HG03103 (cell line): Measurements from ENCODE around the gene EFL1.
"Not testable (repeated sequence)": the region's sequence is repeated elsewhere in the genome, so short reads cannot be mapped to it uniquely, and the experiment has no call there.

Experiments used
- ATAC-seq: cut with Tn5 transposase; IDR thresholded peaks from one replicate; pipeline ENCODE4 v1.9.1; 2021; ENCODE audit warnings: low read depth; ENCODE audit not compliant: unreplicated experiment

Gene EFL1

GRCh38 chr15:82204575-82204974 lies 58.0 kb downstream of the EFL1 start:
- not testable (repeated sequence) for ATAC-seq

GRCh38 chr15:82197733-82198594 lies 64.6 kb downstream of the EFL1 start:
- ATAC-seq = peak; percentile 94

GRCh38 chr15:82196353-82196752 lies 66.2 kb downstream of the EFL1 start:
- ATAC-seq = no peak

DNA sequence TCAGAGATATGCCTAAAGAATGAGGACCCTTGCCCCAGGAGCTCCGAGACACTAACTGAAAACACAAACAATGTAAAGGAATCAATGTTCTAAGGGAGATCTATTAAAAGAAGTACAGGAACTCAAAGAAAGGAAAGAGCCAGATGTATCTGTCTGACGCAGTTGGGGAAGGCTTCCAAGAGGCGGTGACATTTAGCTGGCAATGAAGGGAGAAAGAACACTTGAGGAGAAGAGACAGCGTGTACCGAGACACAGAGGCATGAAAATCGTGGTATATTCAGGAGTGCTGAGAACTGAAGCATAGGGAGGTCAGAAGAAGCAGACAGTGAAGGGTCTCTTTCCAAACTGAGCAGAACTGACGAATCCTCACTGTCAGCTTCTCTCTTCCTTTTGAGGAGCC lies 66.7 kb downstream of the EFL1 start:
- not testable (repeated sequence) for ATAC-seq

GRCh38 chr15:82194488-82194887 lies 68.0 kb downstream of the EFL1 start:
- ATAC-seq = not testable (repeated sequence)

- ATAC-seq = not testable (repeated sequence)
Measured at GRCh38 chr15:82193435-82193834, 69.1 kb downstream of the EFL1 start.

DNA sequence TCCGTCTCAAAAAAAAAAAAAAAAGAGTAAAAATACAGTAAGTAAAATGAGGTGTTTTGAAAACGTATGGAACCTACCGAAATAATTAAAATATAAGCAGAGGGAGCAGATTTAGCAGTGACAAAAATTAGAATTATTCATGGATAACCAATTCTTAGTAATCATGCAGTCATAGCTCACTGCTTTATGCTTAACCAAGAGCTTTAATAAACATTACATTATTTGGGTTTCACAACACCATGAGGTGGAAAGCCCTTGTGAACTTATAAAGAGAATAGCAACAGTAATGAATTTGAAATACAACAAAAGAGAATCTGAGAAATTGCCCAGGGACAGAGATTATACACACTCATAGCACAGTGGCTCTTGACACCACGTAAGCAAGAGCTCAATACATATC lies 70.1 kb downstream of the EFL1 start:
- ATAC-seq = not testable (repeated sequence)

- ATAC-seq = no peak
Measured at GRCh38 chr15:82186719-82187406, 75.7 kb downstream of the EFL1 start.

DNA sequence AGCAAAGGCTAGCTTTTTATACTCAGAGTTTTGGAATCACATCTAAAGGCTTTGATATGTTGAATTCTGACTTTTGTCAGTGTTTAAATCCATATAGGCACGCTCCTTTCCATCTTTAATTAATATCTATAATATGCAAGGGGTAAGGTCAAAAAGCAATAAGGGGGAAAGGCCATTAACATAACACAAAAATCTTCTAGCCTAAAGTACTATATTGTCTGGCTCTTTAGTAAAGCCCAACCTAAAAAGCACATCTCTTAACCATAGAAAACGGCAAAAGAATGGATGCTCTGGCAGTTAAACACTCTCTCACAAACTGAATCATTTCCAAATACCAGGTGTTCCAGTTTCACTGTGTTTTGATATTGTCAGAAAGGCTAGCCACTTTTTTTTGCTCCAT lies 76.4 kb downstream of the EFL1 start:
- ATAC-seq = no peak

GRCh38 chr15:82184776-82185175 lies 77.8 kb downstream of the EFL1 start:
- no peak for ATAC-seq

DNA sequence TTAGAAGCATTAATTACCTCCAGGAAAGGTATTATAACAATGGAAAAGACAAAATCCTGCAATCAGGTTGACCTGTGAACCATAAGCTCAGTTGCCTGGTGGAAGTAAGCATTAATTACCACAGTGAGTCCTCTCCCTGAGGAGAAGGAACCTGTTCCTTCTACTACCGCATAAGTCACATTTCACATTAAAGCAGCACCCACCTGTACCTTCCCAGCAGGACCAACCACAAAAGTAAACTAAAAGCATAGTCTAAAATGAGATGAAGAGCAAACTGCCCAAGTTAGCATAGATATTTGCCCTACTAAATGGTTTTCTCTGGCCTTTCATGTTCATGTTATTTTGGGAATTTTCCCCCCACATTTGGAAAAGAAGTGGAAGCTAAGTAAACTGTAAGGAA lies 78.2 kb downstream of the EFL1 start:
- no peak for ATAC-seq

- no peak for ATAC-seq
Measured at GRCh38 chr15:82183121-82184031, 79.2 kb downstream of the EFL1 start.

DNA sequence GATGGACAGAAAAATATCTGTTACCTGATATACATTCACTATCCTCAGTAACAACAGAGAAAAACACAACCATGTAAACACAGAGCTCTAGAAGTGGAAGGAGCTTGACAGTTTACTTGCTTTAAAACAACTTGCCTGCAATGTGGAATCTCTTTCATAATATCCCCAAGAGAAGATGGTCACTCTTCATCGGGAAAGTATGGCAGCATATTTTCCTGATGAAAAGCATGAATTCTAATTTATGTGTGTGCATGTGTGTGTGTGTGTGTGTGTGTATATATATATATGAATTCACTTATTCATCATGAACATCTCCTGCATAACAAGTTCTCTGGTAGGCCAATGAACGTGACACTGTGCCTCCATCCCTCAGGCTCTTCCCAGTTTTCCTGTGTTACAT lies 81.2 kb downstream of the EFL1 start:
- no peak for ATAC-seq

DNA sequence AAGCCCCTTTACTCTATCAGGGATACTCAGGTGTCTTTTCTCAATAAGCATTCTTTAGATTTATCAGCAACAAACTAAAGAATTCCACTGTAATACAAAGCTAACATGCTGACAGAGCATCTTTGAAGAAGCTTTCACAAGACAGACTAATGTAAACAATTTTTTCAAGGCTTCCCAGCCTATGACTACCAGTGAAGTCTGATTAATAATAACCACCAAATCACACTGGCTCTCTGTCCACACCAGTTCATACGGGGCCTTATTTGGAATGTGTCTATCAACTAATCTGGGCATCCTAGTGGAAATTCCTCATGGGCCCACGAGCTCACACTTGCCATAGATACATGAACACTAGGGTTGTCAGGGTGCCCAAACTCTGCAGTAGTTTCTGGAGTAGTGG lies 84.5 kb downstream of the EFL1 start:
- no peak for ATAC-seq

DNA sequence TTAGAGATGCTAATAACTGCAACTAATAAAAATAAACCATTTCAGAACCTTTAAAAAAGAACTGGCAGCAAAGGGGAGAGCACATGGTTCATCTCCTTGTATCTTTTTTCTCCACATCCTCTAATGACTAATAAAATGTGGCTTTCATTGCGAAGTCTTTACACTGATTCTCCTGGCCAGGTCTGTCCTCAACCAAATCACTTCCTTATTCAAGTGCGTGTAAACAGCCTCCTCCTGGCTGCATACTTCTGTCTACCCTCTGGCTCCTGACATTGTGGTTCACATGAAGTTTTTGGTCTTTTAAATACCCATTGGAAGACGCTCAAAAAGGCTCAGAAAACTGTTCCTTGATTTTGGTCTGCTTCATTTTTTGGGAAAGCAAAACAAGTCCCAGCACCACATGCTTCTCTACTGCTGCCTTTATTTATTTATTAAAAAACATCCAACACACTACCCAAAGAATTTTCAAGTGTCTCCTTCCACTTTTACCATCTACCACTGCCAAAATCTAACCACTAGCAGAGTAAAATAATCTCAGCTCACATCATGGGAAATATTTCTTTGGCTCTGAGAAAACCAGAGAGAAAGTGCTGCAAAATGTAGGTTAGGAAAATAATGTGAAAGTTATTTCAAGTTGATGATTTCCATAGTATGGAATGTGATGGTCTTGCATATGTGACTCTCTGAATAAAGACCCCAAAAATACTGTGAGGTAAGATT lies 85.1 kb downstream of the EFL1 start:
- ATAC-seq = no peak

DNA sequence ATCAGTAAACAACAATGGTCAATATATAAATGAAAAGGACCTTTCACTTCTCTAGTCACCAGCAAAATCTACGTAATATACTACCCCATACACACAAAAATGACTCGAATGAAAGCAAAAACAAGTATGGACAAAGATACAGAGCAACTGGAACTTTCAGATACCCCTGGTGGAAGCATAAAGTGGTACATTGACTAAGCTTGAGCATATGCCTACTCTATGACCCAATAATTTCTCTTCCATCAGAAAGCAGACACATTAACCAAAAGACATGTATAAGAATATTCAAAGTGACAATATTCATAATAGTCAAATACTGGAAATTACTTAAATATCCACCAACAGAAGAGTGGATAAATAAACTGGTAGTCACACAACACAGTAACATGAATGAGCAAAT lies 86.0 kb downstream of the EFL1 start:
- no peak for ATAC-seq

DNA sequence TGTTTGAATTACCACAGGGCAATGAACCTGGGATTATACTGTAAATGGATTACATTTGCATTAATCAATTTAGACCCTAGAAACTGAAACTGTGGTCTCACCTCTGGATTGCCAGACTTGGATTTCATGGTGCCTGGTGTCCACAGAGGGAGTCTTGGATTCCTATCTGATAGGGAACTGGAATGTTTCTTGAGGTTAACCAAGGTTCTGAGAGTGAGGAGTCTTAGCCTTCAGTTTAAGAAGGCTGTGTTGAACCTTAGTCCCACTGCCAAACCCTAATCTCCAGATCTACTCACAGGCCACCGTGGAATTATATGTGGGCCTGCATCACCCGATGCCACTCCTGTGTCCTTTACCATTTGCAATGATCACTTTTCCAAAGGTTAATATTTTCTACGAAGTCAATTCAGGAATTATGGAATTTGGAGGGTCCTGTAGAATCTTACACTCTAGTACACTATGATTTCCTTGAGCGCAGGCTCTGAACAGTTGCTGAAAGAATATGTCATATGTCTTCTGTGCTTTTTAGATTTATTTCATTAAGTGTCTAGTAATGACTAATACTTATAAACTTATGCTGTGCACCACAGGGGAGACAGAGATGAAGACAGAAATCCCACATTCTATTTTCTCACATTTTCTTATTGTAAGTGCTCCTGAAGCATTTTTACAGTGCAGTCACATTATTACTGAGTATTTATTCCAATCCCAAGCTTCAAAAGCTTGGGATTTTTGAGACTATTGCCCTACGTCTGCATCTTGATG lies 87.9 kb downstream of the EFL1 start:
- ATAC-seq = no peak

DNA sequence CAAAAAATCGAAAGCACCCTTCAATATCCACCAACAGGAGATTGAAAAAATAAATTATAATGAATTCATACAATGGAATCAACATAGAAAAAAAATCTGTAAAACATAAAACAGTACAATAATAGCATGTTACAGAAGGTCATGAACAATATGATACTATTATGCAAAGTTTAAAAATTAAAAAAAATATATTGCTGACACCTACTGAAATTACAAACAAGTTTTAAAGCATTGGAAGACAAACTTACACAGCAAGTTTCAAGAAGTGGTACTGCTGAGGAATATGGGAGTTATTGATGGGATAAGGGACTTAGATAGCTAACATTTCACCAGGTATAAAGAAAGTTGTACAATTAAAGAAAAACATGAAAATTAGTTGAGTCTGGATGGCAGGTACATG lies 89.4 kb downstream of the EFL1 start:
- ATAC-seq = no peak

DNA sequence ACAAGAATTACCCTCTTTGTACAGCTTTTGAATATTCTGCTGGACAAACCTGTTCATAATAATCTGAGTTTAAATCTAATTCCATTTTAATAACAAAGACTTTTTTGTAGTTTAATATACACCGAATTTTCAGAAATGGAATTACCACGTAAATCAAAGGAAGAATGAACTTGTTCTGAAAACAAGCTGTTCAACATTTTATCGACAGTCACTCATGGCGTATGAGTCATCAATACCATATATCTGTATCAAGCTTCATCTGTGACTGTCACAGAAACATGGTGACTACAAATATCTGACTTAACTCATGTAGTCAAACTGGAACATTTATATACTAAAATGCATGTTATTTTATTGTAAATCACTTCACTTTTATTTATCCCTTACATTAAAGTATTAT lies 90.0 kb downstream of the EFL1 start:
- ATAC-seq = no peak

DNA sequence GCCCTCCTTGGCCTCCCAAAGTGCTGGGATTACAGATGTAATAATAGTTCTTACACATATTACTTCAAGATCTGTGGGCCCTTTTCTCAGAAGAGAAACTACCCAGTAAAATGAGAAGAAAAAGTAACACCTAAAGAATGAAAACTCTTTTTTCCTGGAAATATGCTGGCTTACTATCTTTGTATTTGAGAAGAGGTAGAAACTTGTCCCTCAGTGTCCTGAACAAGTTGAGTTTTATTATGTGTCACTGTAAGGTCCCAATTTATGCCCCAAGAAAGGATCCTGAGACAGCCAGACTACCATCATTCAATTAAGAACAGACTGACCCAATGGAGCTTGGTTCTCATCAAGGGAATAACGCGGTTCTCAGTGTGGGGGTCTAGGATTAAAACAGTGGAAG lies 93.8 kb downstream of the EFL1 start:
- ATAC-seq = no peak
